ENCODE measurements around the gene ROR1.

The ROR1 gene

GRCh38 chr1:64229307-64229706 is 455.5 kb downstream of the ROR1 start:
- no peak for TF ChIP-seq CTCF (conservative IDR thresholded peaks at IDR 0.05; ENCODE audit: control insufficient read depth, insufficient read depth, low read depth, low read length)
- no peak overlapping the region for H3K4me3 ChIP-seq (ENCODE audit: control insufficient read depth, low read depth, low read length)
- no peak for DNase-seq (ENCODE audit: low read depth)
